Measurements from ENCODE around the gene LRP1B. TPM values are rescaled to one million over a fixed set of nuclear protein-coding genes. Genes with fewer than 3 reads are reported as not detected.

Gene LRP1B
- total RNA-seq, 1 donor from 2014 or later = 1.7 TPM

GRCh38 chr2:141027221-141027620 lies 1103.6 kb downstream of the LRP1B start:
- peaks cover 22% of the 10 kb centered on the region for H3K9me3 Mint-ChIP-seq
- TF ChIP-seq CTCF (IDR thresholded peaks at IDR 0.05; ENCODE audit: unreplicated experiment) = no peak
- DNase-seq (ENCODE audit: low spot score in 2 of 2, unreplicated experiment in 2 of 2) = no peak
- no peaks in the 10 kb centered on the region for H3K36me3 Mint-ChIP-seq
- no peaks in the 10 kb centered on the region for H3K4me1 Mint-ChIP-seq
- H3K27me3 Mint-ChIP-seq (ENCODE audit: low read depth) = no peaks in the 10 kb centered on the region
- no peak overlapping the region for H3K27ac Mint-ChIP-seq
- no peak overlapping the region for H3K4me3 Mint-ChIP-seq

GRCh38 chr2:141021611-141022010 lies 1109.2 kb downstream of the LRP1B start:
- H3K27ac Mint-ChIP-seq = no peak overlapping the region
- no peaks in the 10 kb centered on the region for H3K27me3 Mint-ChIP-seq (ENCODE audit: low read depth)
- no peak for DNase-seq (ENCODE audit: low spot score in 2 of 2, unreplicated experiment in 2 of 2)
- peaks cover 11% of the 10 kb centered on the region for H3K9me3 Mint-ChIP-seq
- no peak overlapping the region for H3K4me3 Mint-ChIP-seq
- no peaks in the 10 kb centered on the region for H3K4me1 Mint-ChIP-seq
- no peaks in the 10 kb centered on the region for H3K36me3 Mint-ChIP-seq
- TF ChIP-seq CTCF (IDR thresholded peaks at IDR 0.05; ENCODE audit: unreplicated experiment) = no peak

- Mint-ChIP-seq H3K27ac (no peak overlapping the region), H3K36me3 (no peaks in the 10 kb centered on the region), H3K4me3 (no peak overlapping the region), H3K4me1 (peaks cover 3% of the 10 kb centered on the region), H3K9me3 (peaks cover 9% of the 10 kb centered on the region), H3K27me3 (ENCODE audit: low read depth) (no peaks in the 10 kb centered on the region)
- no peak for TF ChIP-seq CTCF (IDR thresholded peaks at IDR 0.05; ENCODE audit: unreplicated experiment)
- DNase-seq (ENCODE audit: low spot score in 2 of 2, unreplicated experiment in 2 of 2) = no peak
Observed at GRCh38 chr2:141021109-141021508, 1109.7 kb downstream of the LRP1B start.

- H3K9me3 Mint-ChIP-seq = peaks cover 9% of the 10 kb centered on the region
- H3K27ac Mint-ChIP-seq = no peak overlapping the region
- no peaks in the 10 kb centered on the region for H3K27me3 Mint-ChIP-seq (ENCODE audit: low read depth)
- peaks cover 3% of the 10 kb centered on the region for H3K4me1 Mint-ChIP-seq
- H3K36me3 Mint-ChIP-seq = no peaks in the 10 kb centered on the region
- no peak overlapping the region for H3K4me3 Mint-ChIP-seq
- DNase-seq (ENCODE audit: low spot score in 2 of 2, unreplicated experiment in 2 of 2) = no peak
- no peak for TF ChIP-seq CTCF (IDR thresholded peaks at IDR 0.05; ENCODE audit: unreplicated experiment)
Observed at GRCh38 chr2:141020346-141020745, 1110.5 kb downstream of the LRP1B start.

GRCh38 chr2:141015341-141016047 lies 1115.3 kb downstream of the LRP1B start:
- H3K27ac Mint-ChIP-seq = no peak overlapping the region
- H3K36me3 Mint-ChIP-seq = no peaks in the 10 kb centered on the region
- H3K4me3 Mint-ChIP-seq = no peak overlapping the region
- no peaks in the 10 kb centered on the region for H3K27me3 Mint-ChIP-seq (ENCODE audit: low read depth)
- no peak for TF ChIP-seq CTCF (IDR thresholded peaks at IDR 0.05; ENCODE audit: unreplicated experiment)
- no peaks in the 10 kb centered on the region for H3K9me3 Mint-ChIP-seq
- peaks cover 3% of the 10 kb centered on the region for H3K4me1 Mint-ChIP-seq
- DNase-seq (ENCODE audit: low spot score in 2 of 2, unreplicated experiment in 2 of 2) = no peak
